ENCODE data around the gene RNF141.

The RNF141 gene

GRCh38 chr11:10500757-10501684 lies 40.0 kb downstream of the RNF141 start:
- Mint-ChIP-seq H3K9me3 (no peaks in the 10 kb centered on the region), H3K4me1 (ENCODE audit: low read depth) (peaks cover 3% of the 10 kb centered on the region), H3K27ac (no peak overlapping the region), H3K36me3 (ENCODE audit: low read depth) (peaks cover 34% of the 10 kb centered on the region), H3K27me3 (no peaks in the 10 kb centered on the region), H3K4me3 (no peak overlapping the region)

- Mint-ChIP-seq H3K4me3 (no peak overlapping the region), H3K36me3 (ENCODE audit: low read depth) (peaks cover 32% of the 10 kb centered on the region), H3K27ac (no peak overlapping the region)
Observed at GRCh38 chr11:10499874-10500601, 40.9 kb downstream of the RNF141 start.

DNA sequence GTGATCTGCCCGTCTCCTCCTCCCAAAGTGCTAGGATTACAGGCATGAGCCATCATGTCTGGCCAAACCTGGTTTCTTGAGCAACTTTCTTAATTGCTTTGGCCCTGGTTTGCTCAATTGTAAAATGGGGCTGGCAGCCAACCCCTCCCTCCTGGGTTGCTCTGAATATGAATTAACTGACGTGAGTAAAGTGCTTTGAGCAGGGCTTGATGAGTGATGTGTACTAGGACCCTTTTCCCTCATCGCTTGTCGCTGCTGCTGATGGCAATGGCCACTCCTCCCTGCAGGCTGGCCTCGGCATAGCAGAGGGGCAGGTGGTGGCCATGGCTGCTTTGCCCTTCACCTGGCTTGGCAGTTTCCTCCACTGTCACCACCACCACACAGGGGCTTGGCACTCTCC lies 41.5 kb downstream of the RNF141 start:
- peaks cover 30% of the 10 kb centered on the region for H3K36me3 Mint-ChIP-seq (ENCODE audit: low read depth)
- no peak overlapping the region for H3K27ac Mint-ChIP-seq
- H3K27me3 Mint-ChIP-seq: no peaks in the 10 kb centered on the region
- no peak overlapping the region for H3K4me3 Mint-ChIP-seq
- peaks cover 3% of the 10 kb centered on the region for H3K4me1 Mint-ChIP-seq (ENCODE audit: low read depth)
- H3K9me3 Mint-ChIP-seq: no peaks in the 10 kb centered on the region

More at GRCh38 chr11:10499874-10500601, 40.9 kb downstream of the RNF141 start:
- Mint-ChIP-seq H3K27me3 (no peaks in the 10 kb centered on the region), H3K4me1 (ENCODE audit: low read depth) (peaks cover 3% of the 10 kb centered on the region), H3K9me3 (no peaks in the 10 kb centered on the region)

DNA sequence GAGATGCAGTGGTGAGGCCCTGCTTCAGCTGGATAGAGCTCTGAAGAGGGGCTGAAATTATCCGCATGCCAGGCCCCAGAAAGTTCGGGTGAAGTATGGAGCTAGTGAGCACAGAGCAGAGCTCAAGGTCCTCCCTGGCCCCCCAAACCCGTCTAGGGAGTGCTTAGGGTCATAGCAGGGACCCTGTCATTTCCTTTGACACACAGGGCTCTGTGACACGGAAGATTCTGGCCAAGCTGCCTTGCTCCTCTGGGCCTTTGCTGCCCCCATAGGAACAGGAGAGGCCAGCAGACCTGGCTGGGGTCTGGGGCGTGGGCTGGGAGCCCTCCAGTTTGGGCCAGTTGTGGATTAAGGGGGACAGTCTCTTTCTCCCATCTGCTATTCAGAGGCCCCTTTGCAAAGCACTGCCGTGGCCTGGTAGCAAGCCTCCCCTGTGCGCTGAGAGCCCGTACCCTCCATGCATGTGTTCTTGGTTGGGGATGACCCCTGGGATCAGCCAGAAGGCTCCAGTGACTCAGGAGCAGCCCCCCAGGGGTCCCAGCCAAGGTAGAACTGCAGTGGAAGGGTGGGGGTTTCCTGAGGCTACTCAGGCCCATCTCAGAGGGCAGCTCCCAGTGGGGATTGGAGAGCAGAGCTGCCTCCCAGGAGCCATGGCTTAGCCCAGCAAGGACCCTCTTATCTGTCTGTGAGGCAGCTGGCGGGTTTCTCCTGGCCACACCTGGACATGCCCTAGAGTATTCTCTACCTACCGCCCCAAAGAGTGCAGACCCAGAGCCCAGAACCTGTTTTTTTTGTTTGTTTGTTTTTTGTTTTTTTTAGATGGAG lies 42.3 kb downstream of the RNF141 start:
- peaks cover 30% of the 10 kb centered on the region for H3K36me3 Mint-ChIP-seq (ENCODE audit: low read depth)

GRCh38 chr11:10498022-10498400 lies 43.0 kb downstream of the RNF141 start:
- no peak overlapping the region for H3K4me3 Mint-ChIP-seq
- no peaks in the 10 kb centered on the region for H3K9me3 Mint-ChIP-seq
- no peak overlapping the region for H3K27ac Mint-ChIP-seq
- no peaks in the 10 kb centered on the region for H3K27me3 Mint-ChIP-seq
- H3K4me1 Mint-ChIP-seq (ENCODE audit: low read depth): peaks cover 3% of the 10 kb centered on the region
- H3K36me3 Mint-ChIP-seq (ENCODE audit: low read depth): peaks cover 29% of the 10 kb centered on the region

More for the DNA sequence above, 42.3 kb downstream of the RNF141 start:
- Mint-ChIP-seq H3K4me3 (no peak overlapping the region), H3K4me1 (ENCODE audit: low read depth) (peaks cover 3% of the 10 kb centered on the region), H3K9me3 (no peaks in the 10 kb centered on the region), H3K27ac (no peak overlapping the region), H3K27me3 (no peaks in the 10 kb centered on the region)

GRCh38 chr11:10497371-10498021 lies 43.5 kb downstream of the RNF141 start:
- H3K4me3 Mint-ChIP-seq: no peak overlapping the region
- H3K9me3 Mint-ChIP-seq: no peaks in the 10 kb centered on the region
- H3K27me3 Mint-ChIP-seq: no peaks in the 10 kb centered on the region
- peaks cover 34% of the 10 kb centered on the region for H3K36me3 Mint-ChIP-seq (ENCODE audit: low read depth)
- peak overlapping the region; percentile 26 for H3K27ac Mint-ChIP-seq
- H3K4me1 Mint-ChIP-seq (ENCODE audit: low read depth): peaks cover 2% of the 10 kb centered on the region

GRCh38 chr11:10496296-10496936 lies 44.6 kb downstream of the RNF141 start:
- Mint-ChIP-seq H3K27ac (peak overlapping the region; percentile 63), H3K4me1 (ENCODE audit: low read depth) (no peaks in the 10 kb centered on the region), H3K27me3 (no peaks in the 10 kb centered on the region), H3K36me3 (ENCODE audit: low read depth) (peaks cover 41% of the 10 kb centered on the region), H3K9me3 (no peaks in the 10 kb centered on the region), H3K4me3 (no peak overlapping the region)

- Mint-ChIP-seq H3K4me1 (ENCODE audit: low read depth) (peaks cover under 1% of the 10 kb centered on the region), H3K4me3 (no peak overlapping the region), H3K27me3 (no peaks in the 10 kb centered on the region), H3K36me3 (ENCODE audit: low read depth) (peaks cover 43% of the 10 kb centered on the region), H3K9me3 (no peaks in the 10 kb centered on the region), H3K27ac (no peak overlapping the region)
Observed at GRCh38 chr11:10495464-10495786, 45.6 kb downstream of the RNF141 start.

- peaks cover 7% of the 10 kb centered on the region for H3K4me1 Mint-ChIP-seq (ENCODE audit: low read depth)
- no peaks in the 10 kb centered on the region for H3K27me3 Mint-ChIP-seq
- peaks cover 44% of the 10 kb centered on the region for H3K36me3 Mint-ChIP-seq (ENCODE audit: low read depth)
- no peak overlapping the region for H3K4me3 Mint-ChIP-seq
- no peaks in the 10 kb centered on the region for H3K9me3 Mint-ChIP-seq
- no peak overlapping the region for H3K27ac Mint-ChIP-seq
Observed at GRCh38 chr11:10494636-10495463, 46.1 kb downstream of the RNF141 start.

DNA sequence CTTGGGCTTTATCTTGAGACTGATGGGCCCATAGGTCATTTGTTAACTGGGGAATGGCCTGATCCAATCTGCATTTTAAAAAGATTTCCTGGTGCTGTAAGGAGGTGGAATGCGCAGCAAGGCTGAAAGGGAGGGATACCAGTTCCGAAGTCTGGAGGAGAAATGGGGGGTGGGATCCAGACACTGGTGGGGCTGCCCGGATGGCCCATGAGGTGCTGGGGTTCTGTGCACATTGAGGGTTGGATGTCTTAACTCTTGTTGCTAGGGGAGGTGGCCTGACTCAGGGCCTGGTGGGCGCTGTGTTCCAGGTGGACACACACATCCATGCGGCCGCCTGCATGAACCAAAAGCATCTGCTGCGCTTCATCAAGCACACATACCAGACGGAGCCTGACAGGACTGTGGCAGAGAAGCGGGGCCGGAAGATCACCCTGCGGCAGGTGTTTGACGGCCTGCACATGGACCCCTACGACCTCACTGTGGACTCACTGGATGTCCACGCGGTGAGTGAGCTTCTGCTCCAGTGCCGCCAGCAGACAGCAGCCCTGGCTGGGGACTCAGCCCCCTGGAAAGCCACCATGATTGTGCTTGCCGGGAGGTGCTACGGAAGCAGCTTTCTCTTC lies 47.8 kb downstream of the RNF141 start:
- no peaks in the 10 kb centered on the region for H3K27me3 Mint-ChIP-seq
- H3K9me3 Mint-ChIP-seq: no peaks in the 10 kb centered on the region
- H3K4me1 Mint-ChIP-seq (ENCODE audit: low read depth): peaks cover 24% of the 10 kb centered on the region
- H3K27ac Mint-ChIP-seq: no peak overlapping the region
- no peak overlapping the region for H3K4me3 Mint-ChIP-seq
- peaks cover 47% of the 10 kb centered on the region for H3K36me3 Mint-ChIP-seq (ENCODE audit: low read depth)

GRCh38 chr11:10492084-10492483 lies 48.9 kb downstream of the RNF141 start:
- Mint-ChIP-seq H3K27me3 (no peaks in the 10 kb centered on the region), H3K9me3 (no peaks in the 10 kb centered on the region), H3K4me3 (no peak overlapping the region), H3K36me3 (ENCODE audit: low read depth) (peaks cover 56% of the 10 kb centered on the region), H3K4me1 (ENCODE audit: low read depth) (peaks cover 27% of the 10 kb centered on the region), H3K27ac (no peak overlapping the region)

GRCh38 chr11:10490398-10491241 lies 50.4 kb downstream of the RNF141 start:
- peaks cover 27% of the 10 kb centered on the region for H3K4me1 Mint-ChIP-seq (ENCODE audit: low read depth)
- no peak overlapping the region for H3K4me3 Mint-ChIP-seq
- no peaks in the 10 kb centered on the region for H3K27me3 Mint-ChIP-seq
- peak overlapping the region; percentile 86 for H3K27ac Mint-ChIP-seq
- H3K36me3 Mint-ChIP-seq (ENCODE audit: low read depth): peaks cover 51% of the 10 kb centered on the region
- H3K9me3 Mint-ChIP-seq: no peaks in the 10 kb centered on the region

All from stimulated activated naive CD8-positive, alpha-beta T cell treated with anti-CD3 and anti-CD28 coated beads, Interleukin-15, Interleukin-2, amounts not matched to agents 100 ng/mL and 50 ng/mL, for 24 hours (primary cell).